Ectodermal cell (in vitro differentiated cells): Measurements from ENCODE around the gene B3GALT6.
"Not testable (repeated sequence)": the region's sequence is repeated elsewhere in the genome, so short reads cannot be mapped to it uniquely, and the experiment has no call there.

Experiments
- H3K27ac ChIP-seq: 2 replicates; pipeline ENCODE4 v1.7.0; 2013; ENCODE audit warnings: mild to moderate bottlenecking, low read depth, low read length; ENCODE audit not compliant: insufficient read depth, poor library complexity, severe bottlenecking
- H3K27me3 ChIP-seq: 2 replicates; pipeline ENCODE4 v1.7.0; 2013; ENCODE audit warnings: mild to moderate bottlenecking, low read length; ENCODE audit not compliant: insufficient read depth, control insufficient read depth, poor library complexity, severe bottlenecking
- H3K36me3 ChIP-seq: one replicate; pipeline ENCODE4 v1.7.0; 2013; ENCODE audit warnings: low read length; ENCODE audit not compliant: control insufficient read depth, insufficient read depth
- H3K4me1 ChIP-seq: one replicate; pipeline ENCODE4 v1.7.0; 2013; ENCODE audit warnings: low read length; ENCODE audit not compliant: control insufficient read depth, insufficient read depth
- H3K4me3 ChIP-seq: 2 replicates; pipeline ENCODE4 v1.7.0; 2013; ENCODE audit warnings: low read depth, low read length, control low read depth; ENCODE audit not compliant: insufficient read depth
- H3K9me3 ChIP-seq: 2 replicates; pipeline ENCODE4 v1.7.0; 2013; ENCODE audit warnings: mild to moderate bottlenecking, low read length, moderate library complexity; ENCODE audit not compliant: control insufficient read depth
- WGBS, 2 experiments: methylation state at CpG; one replicate each; pipeline ENCODE4 v1.1.7; 2013; ENCODE audit warnings: missing lambda C conversion rate in 2 of 2; 5-methylcytosine and 5-hydroxymethylcytosine counted together

Gene B3GALT6

GRCh38 chr1:1195726-1196125 is 36.3 kb upstream of the B3GALT6 start:
- H3K27ac ChIP-seq, H3K4me1 ChIP-seq, H3K4me3 ChIP-seq, H3K36me3 ChIP-seq, H3K9me3 ChIP-seq: not testable (repeated sequence)
- H3K27me3 ChIP-seq, result peaks cover 10% of the 10 kb centered on the region
- WGBS, 2 experiments, result 91 to 94% methylated on average over 6 of the region's 6 CpGs

GRCh38 chr1:1196431-1197187 is 35.4 kb upstream of the B3GALT6 start:
- peaks cover 19% of the 10 kb centered on the region for H3K27me3 ChIP-seq
- H3K9me3 ChIP-seq, result no peaks in the 10 kb centered on the region
- no peak overlapping the region for H3K4me3 ChIP-seq
- no peaks in the 10 kb centered on the region for H3K4me1 ChIP-seq
- H3K36me3 ChIP-seq, result no peaks in the 10 kb centered on the region
- no peak overlapping the region for H3K27ac ChIP-seq
- 86 to 88% methylated on average over 13 of the region's 13 CpGs for WGBS, 2 experiments

GRCh38 chr1:1197188-1197500 is 34.9 kb upstream of the B3GALT6 start:
- 92 to 95% methylated on average over 8 of the region's 8 CpGs for WGBS, 2 experiments
- peaks cover 21% of the 10 kb centered on the region for H3K27me3 ChIP-seq
- no peak overlapping the region for H3K27ac ChIP-seq
- no peaks in the 10 kb centered on the region for H3K9me3 ChIP-seq
- H3K4me1 ChIP-seq, result no peaks in the 10 kb centered on the region
- H3K4me3 ChIP-seq, result no peak overlapping the region
- H3K36me3 ChIP-seq, result no peaks in the 10 kb centered on the region

- Histone ChIP-seq H3K4me1 (no peaks in the 10 kb centered on the region), H3K36me3 (no peaks in the 10 kb centered on the region), H3K9me3 (no peaks in the 10 kb centered on the region), H3K4me3 (no peak overlapping the region), H3K27me3 (peaks cover 27% of the 10 kb centered on the region), H3K27ac (no peak overlapping the region)
- 94 to 95% methylated on average over 48 of the region's 48 CpGs for whole genome bisulfite sequencing, 2 experiments
Measured at GRCh38 chr1:1197551-1198422, 34.2 kb upstream of the B3GALT6 start.

- Histone ChIP-seq H3K9me3 (no peaks in the 10 kb centered on the region), H3K27me3 (peaks cover 35% of the 10 kb centered on the region), H3K4me3 (no peak overlapping the region), H3K36me3 (no peaks in the 10 kb centered on the region), H3K27ac (no peak overlapping the region), H3K4me1 (no peaks in the 10 kb centered on the region)
- WGBS, 2 experiments, result 84 to 86% methylated on average over 23 of the region's 23 CpGs
Measured at GRCh38 chr1:1198423-1199140, 33.5 kb upstream of the B3GALT6 start.

GRCh38 chr1:1199141-1199960 is 32.7 kb upstream of the B3GALT6 start:
- Histone ChIP-seq H3K9me3 (no peaks in the 10 kb centered on the region), H3K27ac (no peak overlapping the region), H3K4me3 (no peak overlapping the region), H3K4me1 (no peaks in the 10 kb centered on the region), H3K36me3 (no peaks in the 10 kb centered on the region), H3K27me3 (peaks cover 41% of the 10 kb centered on the region)
- WGBS, 2 experiments, result 91 to 92% methylated on average over 22 of the region's 22 CpGs

GRCh38 chr1:1199961-1200875 is 31.8 kb upstream of the B3GALT6 start:
- no peaks in the 10 kb centered on the region for H3K4me1 ChIP-seq
- peaks cover 49% of the 10 kb centered on the region for H3K27me3 ChIP-seq
- H3K27ac ChIP-seq, result no peak overlapping the region
- no peaks in the 10 kb centered on the region for H3K36me3 ChIP-seq
- no peaks in the 10 kb centered on the region for H3K9me3 ChIP-seq
- H3K4me3 ChIP-seq, result no peak overlapping the region
- 86 to 87% methylated on average over 31 of the region's 31 CpGs for WGBS, 2 experiments

- H3K27me3 ChIP-seq, result peaks cover 58% of the 10 kb centered on the region
- peak overlapping the region; percentile 33 for H3K4me3 ChIP-seq
- 3% methylated on average over 109 of the region's 109 CpGs for WGBS, 2 experiments
- peaks cover 3% of the 10 kb centered on the region for H3K4me1 ChIP-seq
- no peak overlapping the region for H3K27ac ChIP-seq
- no peaks in the 10 kb centered on the region for H3K9me3 ChIP-seq
- no peaks in the 10 kb centered on the region for H3K36me3 ChIP-seq
Measured at GRCh38 chr1:1200876-1201810, 30.9 kb upstream of the B3GALT6 start.
